SK-N-SH (cell line): Measurements from ENCODE around the gene DLG2. TPM values are rescaled to one million over a fixed set of nuclear protein-coding genes. Genes with fewer than 3 reads are reported as not detected.

Experiments used
- CTCF ChIA-PET: fragments of 300-600, 350-600 bp; formaldehyde crosslinking; extraction: SDS; loops from one replicate; lab custom pipeline; 2021; lab: Yijun Ruan, JAX
- POLR2A ChIA-PET: fragments of 350-600 bp; sonication (Branson Sonifier 250); formaldehyde crosslinking; extraction: SDS; loops from one replicate; lab custom pipeline; 2020; ENCODE audit warnings: antibody characterized with exemption, inconsistent platforms; lab: Yijun Ruan, JAX
- DNase-seq: peaks from one replicate; pipeline ENCODE4 v3.0.0; 2012
- H2AFZ ChIP-seq: fragments of 200-600 bp; sonication (generic); 2 replicates; pipeline ENCODE4 v1.8.1; 2016; ENCODE audit warnings: antibody characterized with exemption, mild to moderate bottlenecking, low read depth
- H3F3A ChIP-seq: fragments of 200-600 bp; sonication (generic); replicated peaks from 2 replicates; pipeline ENCODE3; 2016; ENCODE audit warnings: antibody characterized with exemption, mild to moderate bottlenecking; ENCODE audit not compliant: insufficient read depth
- H3K27ac ChIP-seq, 2 experiments: fragments of 200-500 bp in 1 of 2; fragments of 200-600 bp in 1 of 2; sonication (Bioruptor generic) in 1 of 2; sonication (generic), shearing (Covaris generic) in 1 of 2; 2 replicates each; pipeline versions ENCODE4 v1.5.1 to v1.6.1; 2014 to 2016; ENCODE audit warnings: low read depth in 2 of 2, inconsistent platforms in 1 of 2, low read length in 1 of 2, mild to moderate bottlenecking in 1 of 2, mixed read lengths in 1 of 2
- H3K27me3 ChIP-seq: fragments of 200-600 bp; sonication (generic), shearing (Covaris generic); 2 replicates; pipeline ENCODE4 v1.6.1; 2016; ENCODE audit warnings: mixed run types; ENCODE audit not compliant: insufficient read depth
- H3K36me3 ChIP-seq, 2 experiments: fragments of 200-500 bp in 1 of 2; fragments of 200-600 bp in 1 of 2; sonication (Bioruptor generic) in 1 of 2; sonication (generic) in 1 of 2; replicated peaks in 1 of 2; 2 replicates each; pipeline versions ENCODE3 to v1.5.1; 2014 to 2016; ENCODE audit warnings: low read length in 1 of 2, mild to moderate bottlenecking in 1 of 2; ENCODE audit not compliant: insufficient read depth in 2 of 2, control insufficient read depth in 1 of 2
- H3K4me1 ChIP-seq, 2 experiments: fragments of 200-500 bp in 1 of 2; fragments of 200-600 bp in 1 of 2; sonication (Bioruptor generic) in 1 of 2; sonication (generic), shearing (Covaris generic) in 1 of 2; 2 replicates each; pipeline versions ENCODE4 v1.5.1 to v1.6.1; 2014 to 2016; ENCODE audit warnings: low read depth in 1 of 2, low read length in 1 of 2, mixed run types in 1 of 2; ENCODE audit not compliant: insufficient read depth in 2 of 2, control insufficient read depth in 1 of 2
- H3K4me2 ChIP-seq: fragments of 200-600 bp; sonication (generic), shearing (Covaris generic); 2 replicates; pipeline ENCODE4 v1.6.1; 2017; ENCODE audit warnings: mixed run types
- H3K4me3 ChIP-seq, 2 experiments: fragments of 200-500 bp in 1 of 2; fragments of 200-600 bp in 1 of 2; sonication (Bioruptor generic) in 1 of 2; sonication (generic), shearing (Covaris generic) in 1 of 2; 2 replicates each; pipeline versions ENCODE4 v1.5.1 to v1.8.1; 2014 to 2016; ENCODE audit warnings: low read depth in 2 of 2, inconsistent platforms in 1 of 2, low read length in 1 of 2, mild to moderate bottlenecking in 1 of 2, mixed read lengths in 1 of 2, moderate library complexity in 1 of 2
- H3K79me2 ChIP-seq: fragments of 200-600 bp; sonication (generic); 2 replicates; pipeline ENCODE4 v1.8.1; 2017; ENCODE audit warnings: mild to moderate bottlenecking; ENCODE audit not compliant: insufficient read depth
- H3K9ac ChIP-seq: fragments of 200-600 bp; sonication (generic); 2 replicates; pipeline ENCODE4 v1.6.1; 2017; ENCODE audit warnings: mixed run types
- H3K9me2 ChIP-seq: fragments of 200-600 bp; sonication (generic); 2 replicates; pipeline ENCODE4 v1.6.1; 2017; ENCODE audit warnings: mixed run types
- H3K9me3 ChIP-seq: fragments of 200-600 bp; sonication (generic); 2 replicates; pipeline ENCODE4 v1.6.1; 2017; ENCODE audit warnings: mixed run types, mild to moderate bottlenecking, moderate library complexity
- H4K20me1 ChIP-seq: fragments of 200-600 bp; sonication (generic); 2 replicates; pipeline ENCODE4 v1.6.1; 2017; ENCODE audit warnings: mild to moderate bottlenecking, mixed run types; ENCODE audit not compliant: insufficient read depth
- CHD2 ChIP-seq: fragments of 150-350 bp; IDR thresholded peaks from 2 replicates; pipeline ENCODE4 v1.6.1; 2018; ENCODE audit warnings: low read length; ENCODE audit not compliant: partially characterized antibody
- CTCF ChIP-seq: fragments of 200-600 bp; sonication (generic); IDR thresholded peaks from 2 replicates; pipeline ENCODE4 v1.6.1; 2017; ENCODE audit warnings: antibody characterized with exemption, mild to moderate bottlenecking, moderate library complexity
- EP300 ChIP-seq, 2 experiments: IDR thresholded peaks; 2 replicates each; pipeline versions ENCODE4 v1.4.0 to v1.6.1; 2012; ENCODE audit warnings: borderline replicate concordance in 1 of 2, low read depth in 1 of 2, low read length in 1 of 2
- FOSL2 ChIP-seq: IDR thresholded peaks from 2 replicates; pipeline ENCODE4 v1.4.0; 2012; ENCODE audit warnings: low read depth, mild to moderate bottlenecking, moderate library complexity, borderline replicate concordance
- FOXM1 ChIP-seq: IDR thresholded peaks from 2 replicates; pipeline ENCODE4 v1.4.0; 2012; ENCODE audit warnings: low read depth, mild to moderate bottlenecking
- GABPA ChIP-seq: IDR thresholded peaks from 2 replicates; pipeline ENCODE4 v1.4.0; 2012; ENCODE audit warnings: low read depth, mild to moderate bottlenecking
- GATA2 ChIP-seq: sonication (generic); formaldehyde crosslinking; IDR thresholded peaks from 2 replicates; pipeline ENCODE4 v1.5.0; 2020; ENCODE audit warnings: mild to moderate bottlenecking, missing genetic modification reagents
- MAX ChIP-seq: IDR thresholded peaks from 2 replicates; pipeline ENCODE4 v1.4.0; 2012; ENCODE audit warnings: low read depth
- NFIC ChIP-seq: IDR thresholded peaks from 2 replicates; pipeline ENCODE4 v1.4.0; 2012; ENCODE audit warnings: borderline replicate concordance
- NRF1 ChIP-seq: IDR thresholded peaks from 2 replicates; pipeline ENCODE4 v1.6.1; 2012; ENCODE audit warnings: low read depth, mild to moderate bottlenecking, low read length
- PBX3 ChIP-seq: IDR thresholded peaks from 2 replicates; pipeline ENCODE4; 2012
- RAD21 ChIP-seq: IDR thresholded peaks from 2 replicates; pipeline ENCODE4 v1.6.1; 2012; ENCODE audit warnings: mild to moderate bottlenecking, low read length
- REST ChIP-seq: IDR thresholded peaks from 2 replicates; pipeline ENCODE4 v1.6.1; 2012; ENCODE audit warnings: mild to moderate bottlenecking, low read depth, low read length, moderate library complexity
- RFX5 ChIP-seq: IDR thresholded peaks from 2 replicates; pipeline ENCODE4 v1.6.1; 2012; ENCODE audit warnings: mild to moderate bottlenecking, improper control_type of control experiment, low read length
- RXRA ChIP-seq: IDR thresholded peaks from 2 replicates; pipeline ENCODE4 v1.4.0; 2012; ENCODE audit warnings: low read depth, mild to moderate bottlenecking, borderline replicate concordance
- SIN3A ChIP-seq: IDR thresholded peaks from 2 replicates; pipeline ENCODE4 v1.6.1; 2012; ENCODE audit warnings: low read depth, mild to moderate bottlenecking, low read length, moderate library complexity, borderline replicate concordance
- SMC3 ChIP-seq: IDR thresholded peaks from 2 replicates; pipeline ENCODE4 v1.6.1; 2012; ENCODE audit warnings: low read depth, low read length, improper control_type of control experiment
- USF1 ChIP-seq: IDR thresholded peaks from 2 replicates; pipeline ENCODE4 v1.4.0; 2012; ENCODE audit warnings: low read depth, borderline replicate concordance
- polyA plus RNA-seq, 3 experiments: library from polyadenylated mRNA; depleted of rRNA; stranded (reverse); fragments of >200 nt; gene quantifications; 2 replicates each; pipeline ENCODE4 v1.2.3, GENCODE V29; 2012

DLG2 gene
- polyA plus RNA-seq, 1 of the 3 experiments (the other 2 are of a cell fraction) = 0.21 TPM

- no peak for TF ChIP-seq RFX5
- no peak for TF ChIP-seq SIN3A
- TF ChIP-seq NRF1 = no peak
- no peak for TF ChIP-seq RXRA
- no peak for TF ChIP-seq MAX
- TF ChIP-seq PBX3 = no peak
- no peak for TF ChIP-seq REST
- no peak for TF ChIP-seq FOSL2
- TF ChIP-seq RAD21 = no peak
- no peak for TF ChIP-seq GATA2
Observed at GRCh38 chr11:85256433-85256832, 370.7 kb downstream of the DLG2 start (continued).

- Histone ChIP-seq H3K27me3 (no peaks in the 10 kb centered on the region), H2AFZ (no peak overlapping the region), H3K9me3 (no peaks in the 10 kb centered on the region), H3K9ac (no peak overlapping the region), H3K79me2 (no peaks in the 10 kb centered on the region), H3K4me1 (no peaks in the 10 kb centered on the region), H3K36me3 (no peaks in the 10 kb centered on the region), H3K9me2 (no peaks in the 10 kb centered on the region), H3K4me2 (no peak overlapping the region), H3F3A (no peaks in the 10 kb centered on the region), H3K27ac (no peak overlapping the region), H3K4me3 (no peak overlapping the region), H4K20me1 (no peaks in the 10 kb centered on the region)
- DNase-seq = no peak
- CTCF ChIA-PET = no interaction called here
- TF ChIP-seq EP300 (IDR thresholded peaks at IDR 0.05; ENCODE audit: borderline replicate concordance in 1 of 2, low read depth in 1 of 2, low read length in 1 of 2) = no peak
- TF ChIP-seq GABPA = no peak
- TF ChIP-seq MAX = no peak
- TF ChIP-seq FOXM1 = no peak
- TF ChIP-seq USF1 = no peak
- TF ChIP-seq CHD2 = no peak
- TF ChIP-seq RAD21 = no peak
- no peak for TF ChIP-seq CTCF
- no peak for TF ChIP-seq SMC3
- no peak for TF ChIP-seq NFIC
- POLR2A ChIA-PET = no interaction called here
Observed at GRCh38 chr11:85249482-85249881, 377.7 kb downstream of the DLG2 start.
